Measurements from ENCODE around the gene TIGD1.

The TIGD1 gene

GRCh38 chr2:232512602-232513001 is 37.8 kb downstream of the TIGD1 start:
- Histone ChIP-seq H3K9me3 (ENCODE audit: control insufficient read depth, low read length) (no peaks in the 10 kb centered on the region), H3K27me3 (ENCODE audit: control insufficient read depth, insufficient read depth, low read length) (peaks cover 16% of the 10 kb centered on the region), H3K9ac (ENCODE audit: low read length) (no peak overlapping the region), H3K4me3 (ENCODE audit: low read length) (no peak overlapping the region), H3K4me1 (ENCODE audit: control insufficient read depth, insufficient read depth, low read length) (no peaks in the 10 kb centered on the region), H3K36me3 (ENCODE audit: control insufficient read depth, insufficient read depth, low read length) (no peaks in the 10 kb centered on the region)

DNA sequence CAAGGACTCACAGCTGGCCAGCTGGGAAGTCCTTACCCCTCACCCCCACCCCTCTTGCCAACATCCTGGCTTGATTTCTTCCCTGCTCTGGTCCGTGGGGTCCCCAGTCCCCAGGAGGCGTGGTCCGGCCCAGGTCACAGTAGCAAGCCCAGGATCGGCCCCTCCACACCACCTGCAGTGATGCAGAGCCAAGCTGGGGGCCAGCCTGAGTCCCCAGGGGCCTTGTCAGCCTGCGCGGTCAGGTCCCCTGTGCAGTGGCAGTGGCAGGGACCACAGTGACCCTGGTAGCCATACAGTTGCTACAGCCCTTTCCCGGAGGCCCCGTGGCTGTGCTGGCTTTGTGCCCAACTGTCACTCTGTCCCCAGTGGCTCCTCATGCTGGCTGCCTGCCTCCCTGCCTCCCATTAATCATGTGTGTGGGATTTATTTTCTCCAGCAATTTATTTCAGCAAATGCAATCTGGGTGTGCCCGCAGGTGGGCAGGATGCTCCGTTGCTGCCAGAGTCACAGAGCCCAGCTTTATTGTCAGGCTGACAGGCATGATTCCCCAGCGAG is 38.9 kb downstream of the TIGD1 start:
- Histone ChIP-seq H3K36me3 (ENCODE audit: control insufficient read depth, insufficient read depth, low read length) (no peaks in the 10 kb centered on the region), H3K27me3 (ENCODE audit: control insufficient read depth, insufficient read depth, low read length) (peaks cover 16% of the 10 kb centered on the region), H3K9ac (ENCODE audit: low read length) (no peak overlapping the region), H3K4me1 (ENCODE audit: control insufficient read depth, insufficient read depth, low read length) (no peaks in the 10 kb centered on the region), H3K4me3 (ENCODE audit: low read length) (no peak overlapping the region), H3K9me3 (ENCODE audit: control insufficient read depth, low read length) (no peaks in the 10 kb centered on the region)

- no peak overlapping the region for H3K9ac ChIP-seq (ENCODE audit: low read length)
- H3K36me3 ChIP-seq (ENCODE audit: control insufficient read depth, insufficient read depth, low read length), result no peaks in the 10 kb centered on the region
- H3K9me3 ChIP-seq (ENCODE audit: control insufficient read depth, low read length), result no peaks in the 10 kb centered on the region
- H3K4me3 ChIP-seq (ENCODE audit: low read length), result no peak overlapping the region
- H3K4me1 ChIP-seq (ENCODE audit: control insufficient read depth, insufficient read depth, low read length), result peaks cover 4% of the 10 kb centered on the region
- peaks cover 34% of the 10 kb centered on the region for H3K27me3 ChIP-seq (ENCODE audit: control insufficient read depth, insufficient read depth, low read length)
Observed at GRCh38 chr2:232508251-232508650, 42.1 kb downstream of the TIGD1 start.

DNA sequence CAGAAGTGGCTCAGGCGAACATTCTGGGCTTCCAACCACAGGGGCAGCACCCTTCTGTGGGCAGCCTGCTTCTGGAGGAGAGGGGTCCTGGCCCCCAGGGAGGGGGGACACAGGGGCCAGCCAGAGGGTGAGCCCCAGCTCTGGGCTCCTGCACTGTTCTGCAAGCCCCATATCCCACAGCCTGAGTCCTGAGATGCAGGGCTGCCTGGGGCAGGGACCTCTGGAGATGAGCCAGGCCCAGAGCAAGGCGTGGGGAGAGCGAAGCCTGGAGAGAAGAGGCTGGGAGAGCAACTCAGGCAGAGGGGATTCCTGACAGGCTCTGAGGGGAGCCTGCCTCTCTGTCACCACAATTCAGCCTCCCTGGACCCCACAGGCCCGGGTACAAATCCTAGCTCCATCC is 43.6 kb downstream of the TIGD1 start:
- no peak overlapping the region for H3K4me3 ChIP-seq (ENCODE audit: low read length)
- no peaks in the 10 kb centered on the region for H3K36me3 ChIP-seq (ENCODE audit: control insufficient read depth, insufficient read depth, low read length)
- H3K27me3 ChIP-seq (ENCODE audit: control insufficient read depth, insufficient read depth, low read length), result peaks cover 37% of the 10 kb centered on the region

DNA sequence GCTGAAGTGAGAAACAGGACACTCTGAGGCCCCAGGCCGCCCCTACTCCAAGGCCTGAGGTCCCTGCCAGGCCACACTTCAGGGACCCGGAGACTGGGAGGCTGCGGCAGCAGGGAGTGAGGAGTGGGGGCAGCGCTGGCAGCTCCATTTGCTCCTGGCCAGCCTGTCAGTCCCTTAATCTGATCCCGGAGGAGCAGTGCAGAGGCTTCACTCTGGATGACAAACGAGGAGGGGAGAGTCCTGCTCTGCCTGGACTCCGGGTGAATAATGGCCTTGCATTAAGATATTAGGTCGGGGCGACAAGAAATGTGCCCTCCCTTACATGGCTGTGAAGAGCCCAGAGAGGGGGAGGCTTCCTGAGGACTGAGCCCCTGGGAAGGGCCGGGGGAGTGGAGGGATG is 44.5 kb downstream of the TIGD1 start:
- no peaks in the 10 kb centered on the region for H3K9me3 ChIP-seq (ENCODE audit: control insufficient read depth, low read length)
- no peak overlapping the region for H3K4me3 ChIP-seq (ENCODE audit: low read length)
- peaks cover 30% of the 10 kb centered on the region for H3K27me3 ChIP-seq (ENCODE audit: control insufficient read depth, insufficient read depth, low read length)
- no peaks in the 10 kb centered on the region for H3K36me3 ChIP-seq (ENCODE audit: control insufficient read depth, insufficient read depth, low read length)
- H3K4me1 ChIP-seq (ENCODE audit: control insufficient read depth, insufficient read depth, low read length), result peaks cover 6% of the 10 kb centered on the region
- H3K9ac ChIP-seq (ENCODE audit: low read length), result no peak overlapping the region

More for the DNA sequence above, 43.6 kb downstream of the TIGD1 start:
- H3K4me1 ChIP-seq (ENCODE audit: control insufficient read depth, insufficient read depth, low read length), result peaks cover 6% of the 10 kb centered on the region
- no peaks in the 10 kb centered on the region for H3K9me3 ChIP-seq (ENCODE audit: control insufficient read depth, low read length)
- H3K9ac ChIP-seq (ENCODE audit: low read length), result no peak overlapping the region

- no peaks in the 10 kb centered on the region for H3K9me3 ChIP-seq (ENCODE audit: control insufficient read depth, low read length)
- peaks cover 6% of the 10 kb centered on the region for H3K4me1 ChIP-seq (ENCODE audit: control insufficient read depth, insufficient read depth, low read length)
- peaks cover 34% of the 10 kb centered on the region for H3K27me3 ChIP-seq (ENCODE audit: control insufficient read depth, insufficient read depth, low read length)
- H3K9ac ChIP-seq (ENCODE audit: low read length), result no peak overlapping the region
- H3K36me3 ChIP-seq (ENCODE audit: control insufficient read depth, insufficient read depth, low read length), result no peaks in the 10 kb centered on the region
- H3K4me3 ChIP-seq (ENCODE audit: low read length), result no peak overlapping the region
Observed at GRCh38 chr2:232504438-232504837, 45.9 kb downstream of the TIGD1 start.

- Histone ChIP-seq H3K9ac (ENCODE audit: low read length) (no peak overlapping the region), H3K27me3 (ENCODE audit: control insufficient read depth, insufficient read depth, low read length) (peaks cover 34% of the 10 kb centered on the region), H3K4me3 (ENCODE audit: low read length) (no peak overlapping the region)
Observed at GRCh38 chr2:232503809-232504323, 46.5 kb downstream of the TIGD1 start.

GRCh38 chr2:232502911-232503808 is 47.2 kb downstream of the TIGD1 start:
- Histone ChIP-seq H3K27me3 (ENCODE audit: control insufficient read depth, insufficient read depth, low read length) (peaks cover 34% of the 10 kb centered on the region), H3K4me1 (ENCODE audit: control insufficient read depth, insufficient read depth, low read length) (peaks cover 6% of the 10 kb centered on the region), H3K36me3 (ENCODE audit: control insufficient read depth, insufficient read depth, low read length) (no peaks in the 10 kb centered on the region), H3K9me3 (ENCODE audit: control insufficient read depth, low read length) (no peaks in the 10 kb centered on the region), H3K9ac (ENCODE audit: low read length) (no peak overlapping the region), H3K4me3 (ENCODE audit: low read length) (no peak overlapping the region)

More at GRCh38 chr2:232503809-232504323, 46.5 kb downstream of the TIGD1 start:
- H3K36me3 ChIP-seq (ENCODE audit: control insufficient read depth, insufficient read depth, low read length), result no peaks in the 10 kb centered on the region
- H3K4me1 ChIP-seq (ENCODE audit: control insufficient read depth, insufficient read depth, low read length), result peaks cover 6% of the 10 kb centered on the region
- no peaks in the 10 kb centered on the region for H3K9me3 ChIP-seq (ENCODE audit: control insufficient read depth, low read length)

DNA sequence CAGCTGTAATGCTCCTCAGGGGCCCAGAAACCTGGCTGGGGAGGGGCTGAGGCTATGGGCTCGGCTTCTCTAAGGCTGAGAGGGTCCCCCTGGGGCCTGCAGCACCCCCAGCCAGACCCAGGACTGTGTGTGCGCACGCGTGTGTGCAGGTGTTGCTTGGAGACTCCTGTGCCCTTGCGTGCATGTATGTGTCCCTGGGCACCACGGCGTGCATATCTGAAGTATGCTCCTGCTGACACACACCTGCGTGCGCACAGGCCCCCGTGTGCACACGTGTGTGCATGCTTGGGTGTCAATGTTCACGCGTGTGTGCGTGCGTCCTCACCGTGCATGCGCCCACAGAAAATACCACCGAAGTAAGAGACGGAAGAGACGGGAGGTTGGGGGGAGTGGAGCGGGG is 47.8 kb downstream of the TIGD1 start:
- Histone ChIP-seq H3K27me3 (ENCODE audit: control insufficient read depth, insufficient read depth, low read length) (peaks cover 34% of the 10 kb centered on the region), H3K4me1 (ENCODE audit: control insufficient read depth, insufficient read depth, low read length) (peaks cover 6% of the 10 kb centered on the region), H3K4me3 (ENCODE audit: low read length) (no peak overlapping the region), H3K9ac (ENCODE audit: low read length) (no peak overlapping the region), H3K36me3 (ENCODE audit: control insufficient read depth, insufficient read depth, low read length) (no peaks in the 10 kb centered on the region), H3K9me3 (ENCODE audit: control insufficient read depth, low read length) (no peaks in the 10 kb centered on the region)

DNA sequence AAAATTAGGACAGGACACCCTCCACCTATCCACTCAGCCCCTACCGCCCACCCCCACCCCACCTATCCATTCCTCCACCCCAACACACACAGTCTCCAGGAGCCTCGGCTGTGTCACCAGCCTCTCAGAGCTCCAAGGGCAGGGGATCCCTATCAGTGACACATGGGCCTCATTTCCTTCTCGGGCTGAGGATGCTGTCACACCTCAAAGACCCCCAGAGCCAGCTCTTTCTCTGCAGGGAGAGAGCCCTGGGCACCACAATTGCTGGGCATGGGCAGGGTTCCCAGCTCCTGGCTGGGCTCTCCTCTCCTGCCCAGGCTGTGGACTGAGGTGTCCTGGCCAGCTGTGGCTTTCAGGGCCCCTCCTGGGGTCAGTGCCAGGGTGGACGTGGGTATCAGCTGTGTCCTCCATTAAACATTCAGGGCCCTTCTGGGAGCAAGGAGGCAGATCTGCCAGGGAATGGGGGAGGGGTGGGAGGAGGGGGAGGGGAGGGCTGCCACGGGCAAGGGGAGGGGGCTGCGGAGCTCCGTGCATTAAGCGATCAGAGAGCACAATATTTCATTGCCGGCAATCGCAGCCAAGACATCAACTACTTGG is 48.5 kb downstream of the TIGD1 start:
- no peak overlapping the region for H3K4me3 ChIP-seq (ENCODE audit: low read length)
- peaks cover 34% of the 10 kb centered on the region for H3K27me3 ChIP-seq (ENCODE audit: control insufficient read depth, insufficient read depth, low read length)
- H3K9ac ChIP-seq (ENCODE audit: low read length), result no peak overlapping the region
- no peaks in the 10 kb centered on the region for H3K9me3 ChIP-seq (ENCODE audit: control insufficient read depth, low read length)
- no peaks in the 10 kb centered on the region for H3K36me3 ChIP-seq (ENCODE audit: control insufficient read depth, insufficient read depth, low read length)
- peaks cover 6% of the 10 kb centered on the region for H3K4me1 ChIP-seq (ENCODE audit: control insufficient read depth, insufficient read depth, low read length)

- H3K27me3 ChIP-seq (ENCODE audit: control insufficient read depth, insufficient read depth, low read length), result peaks cover 34% of the 10 kb centered on the region
- H3K9ac ChIP-seq (ENCODE audit: low read length), result no peak overlapping the region
- H3K4me1 ChIP-seq (ENCODE audit: control insufficient read depth, insufficient read depth, low read length), result peaks cover 6% of the 10 kb centered on the region
- H3K9me3 ChIP-seq (ENCODE audit: control insufficient read depth, low read length), result no peaks in the 10 kb centered on the region
- H3K36me3 ChIP-seq (ENCODE audit: control insufficient read depth, insufficient read depth, low read length), result no peaks in the 10 kb centered on the region
- H3K4me3 ChIP-seq (ENCODE audit: low read length), result no peak overlapping the region
Observed at GRCh38 chr2:232501331-232501771, 49.0 kb downstream of the TIGD1 start.

- Histone ChIP-seq H3K4me3 (ENCODE audit: low read length) (no peak overlapping the region), H3K4me1 (ENCODE audit: control insufficient read depth, insufficient read depth, low read length) (peaks cover 4% of the 10 kb centered on the region)
Observed at GRCh38 chr2:232498452-232498851, 51.9 kb downstream of the TIGD1 start.

More at GRCh38 chr2:232498452-232498851, 51.9 kb downstream of the TIGD1 start:
- no peaks in the 10 kb centered on the region for H3K36me3 ChIP-seq (ENCODE audit: control insufficient read depth, insufficient read depth, low read length)
- no peaks in the 10 kb centered on the region for H3K9me3 ChIP-seq (ENCODE audit: control insufficient read depth, low read length)
- no peak overlapping the region for H3K9ac ChIP-seq (ENCODE audit: low read length)
- peaks cover 16% of the 10 kb centered on the region for H3K27me3 ChIP-seq (ENCODE audit: control insufficient read depth, insufficient read depth, low read length)
